Stimulated activated CD8-positive, alpha-beta memory T cell treated with anti-CD3 and anti-CD28 coated beads, Interleukin-2, amount 100 ng/mL, for 48 hours (primary cell): ENCODE results near the gene ZNF343.
A peak's percentile ranks its signal among the peaks of the same experiment; 100 is the strongest.

ENCODE experiments used
- DNase-seq, 2 donors: peaks; one replicate each; pipeline ENCODE4 v3.0.0-alpha.2; 2020; ENCODE audit warnings: low read depth in 2 of 2

The ZNF343 gene

GRCh38 chr20:2473516-2473915, 35.2 kb downstream of the ZNF343 start:
- DNase-seq, result no peak

GRCh38 chr20:2470423-2471193, 38.1 kb downstream of the ZNF343 start, which contains the start of gene SNRPB:
Gene SNRPB, minus strand, starts transcription at chr20:2470789. Its CDS starts 99 bp downstream, at chr20:2470690.
- peak; percentile 88 to 93 for DNase-seq

- DNase-seq, result peak; percentile 32
These were observed 38.7 kb downstream of the ZNF343 start for GRCh38 chr20:2469991-2470422.

GRCh38 chr20:2468581-2469407, 39.9 kb downstream of the ZNF343 start:
- no peak for DNase-seq

- no peak for DNase-seq
These were observed 41.3 kb downstream of the ZNF343 start for GRCh38 chr20:2467412-2467811.

- no peak for DNase-seq
These were observed 43.6 kb downstream of the ZNF343 start for GRCh38 chr20:2465100-2465499.

GRCh38 chr20:2463616-2464365, 44.9 kb downstream of the ZNF343 start:
- DNase-seq, result no peak

- DNase-seq, result no peak
These were observed 46.2 kb downstream of the ZNF343 start for GRCh38 chr20:2462484-2462883.

- no peak for DNase-seq
These were observed 47.8 kb downstream of the ZNF343 start for GRCh38 chr20:2460752-2461424.

- DNase-seq, result no peak
These were observed 48.5 kb downstream of the ZNF343 start for GRCh38 chr20:2459981-2460751.

- no peak for DNase-seq
These were observed 49.7 kb downstream of the ZNF343 start for GRCh38 chr20:2458919-2459499.

- DNase-seq, result no peak
These were observed 52.8 kb downstream of the ZNF343 start for GRCh38 chr20:2455771-2456497.

- no peak for DNase-seq
These were observed 54.9 kb downstream of the ZNF343 start for GRCh38 chr20:2453792-2454191.

- peak; percentile 48 to 50 for DNase-seq
These were observed 56.6 kb downstream of the ZNF343 start for GRCh38 chr20:2451939-2452732.

GRCh38 chr20:2451422-2451821, 57.3 kb downstream of the ZNF343 start:
- no peak for DNase-seq

GRCh38 chr20:2449386-2449785, 59.3 kb downstream of the ZNF343 start:
- no peak for DNase-seq

- DNase-seq, result no peak
These were observed 61.9 kb downstream of the ZNF343 start for GRCh38 chr20:2446845-2447244.
